ENCODE results near the gene NFIC. TPM values are rescaled to one million over a fixed set of nuclear protein-coding genes. Genes with fewer than 3 reads are reported as not detected.

The NFIC gene
- polyA plus RNA-seq, 2 of the 4 experiments (the other 2 are of a cell fraction), result 2.6 to 34.9 TPM

GRCh38 chr19:3515891-3516422 lies 149.6 kb downstream of the NFIC start:
- H3K4me2 ChIP-seq, result no peak overlapping the region
- H3K9me3 ChIP-seq, result no peaks in the 10 kb centered on the region
- DNase-seq (ENCODE audit: low read depth in 1 of 2, low spot score in 1 of 2) (no peak), FAIRE-seq (no peak), ATAC-seq (no peak)
- ChIA-PET CTCF (interaction anchor here (0.9 to 3.2 kb wide), 2 partner anchors 11 to 29 kb away, joined by 3 to 12 read pairs; no protein-coding TSS in a partner anchor), POLR2A (no interaction called here)
- 88% methylated on average over 7 of the region's 15 CpGs for WGBS (ENCODE audit: missing lambda C conversion rate)
- TF ChIP-seq BHLHE40 (IDR thresholded peaks at IDR 0.05; ENCODE audit: low read depth, low read length) (no peak), PBX3 (IDR thresholded peaks at IDR 0.05) (no peak), BCL3 (IDR thresholded peaks at IDR 0.05) (no peak), RFX5 (IDR thresholded peaks at IDR 0.05) (no peak)
- H3K4me1 ChIP-seq, result peaks cover 13% of the 10 kb centered on the region; the same call in 2 of the 3 replicates
- H3K27ac ChIP-seq, result no peak overlapping the region
- H3K4me3 ChIP-seq, result no peak overlapping the region

- ATAC-seq (no peak; a peak in 1 of 6 replicates), FAIRE-seq (no peak), DNase-seq (ENCODE audit: low read depth in 1 of 2, low spot score in 1 of 2) (no peak)
- Histone ChIP-seq H3K27ac (no peak overlapping the region; a peak in 1 of 6 replicates), H3K4me3 (no peak overlapping the region), H3K4me2 (no peak overlapping the region), H3K4me1 (peaks cover 13% of the 10 kb centered on the region; the same call in 2 of the 3 replicates), H3K9me3 (no peaks in the 10 kb centered on the region)
- ChIA-PET CTCF (interaction anchor here (0.6 to 3.2 kb wide), 6 partner anchors 10 to 208 kb away, joined by 3 to 12 read pairs (median 3); no protein-coding TSS in a partner anchor), POLR2A (no interaction called here)
- TF ChIP-seq RNF2 (IDR thresholded peaks at IDR 0.05; ENCODE audit: borderline replicate concordance, low read depth) (no peak), RCOR1 (IDR thresholded peaks at IDR 0.05; ENCODE audit: low read depth, low read length) (no peak), JUN (IDR thresholded peaks at IDR 0.05) (no peak), FOSL2 (IDR thresholded peaks at IDR 0.05) (no peak), FOSL2 (CRISPR knock-in tag; IDR thresholded peaks at IDR 0.05) (no peak), CBX8 (IDR thresholded peaks at IDR 0.05) (no peak), MAX (IDR thresholded peaks at IDR 0.05) (no peak; the same call in 1 of the 2 replicates), CHD4 (IDR thresholded peaks at IDR 0.05; ENCODE audit: borderline replicate concordance) (no peak), EHF (CRISPR knock-in tag; IDR thresholded peaks at IDR 0.05) (no peak), CEBPB (IDR thresholded peaks at IDR 0.05) (no peak), NFE2L2 (conservative IDR thresholded peaks at IDR 0.05; ENCODE audit: low read length) (no peak), RAD21 (conservative IDR thresholded peaks at IDR 0.05 in 1 of 2, IDR thresholded peaks at IDR 0.05 in 1 of 2) (no peak), POLR2A (IDR thresholded peaks at IDR 0.05; ENCODE audit: low read length) (no peak), TFCP2L1 (CRISPR knock-in tag; IDR thresholded peaks at IDR 0.05) (no peak), ZNF302 (CRISPR knock-in tag; IDR thresholded peaks at IDR 0.05) (no peak), RARB (CRISPR knock-in tag; IDR thresholded peaks at IDR 0.05) (no peak), TP53 (CRISPR knock-in tag; IDR thresholded peaks at IDR 0.05) (no peak), BHLHE40 (IDR thresholded peaks at IDR 0.05; ENCODE audit: low read depth, low read length) (no peak), EP300 (IDR thresholded peaks at IDR 0.05) (no peak)
- WGBS (ENCODE audit: missing lambda C conversion rate), result 57% methylated on average over 8 of the region's 15 CpGs
Measured at GRCh38 chr19:3516675-3517207, 150.4 kb downstream of the NFIC start.

- H3K4me3 ChIP-seq, result no peak overlapping the region
- ATAC-seq (no peak), DNase-seq (ENCODE audit: low read depth in 1 of 2, low spot score in 1 of 2) (no peak), FAIRE-seq (no peak)
- CTCF ChIA-PET, result interaction anchor here (1.0 to 3.2 kb wide), 5 partner anchors 11 to 68 kb away, joined by 3 to 12 read pairs (median 3); partner anchors contain the start of gene GIPC3
- H3K4me1 ChIP-seq, result peaks cover 13% of the 10 kb centered on the region; the same call in 2 of the 3 replicates
- H3K4me2 ChIP-seq, result 0 out of 3 replicates have a peak overlapping the region, but pooled peaks have one; percentile 2
- 91% methylated on average over 2 of the region's 2 CpGs for WGBS (ENCODE audit: missing lambda C conversion rate)
- H3K27ac ChIP-seq, result no peak overlapping the region
- no peaks in the 10 kb centered on the region for H3K9me3 ChIP-seq
- POLR2A ChIA-PET, result interaction anchor here (0.6 kb wide), 1 partner anchor 478 kb away, joined by 3 read pairs; no protein-coding TSS in a partner anchor
- no peak for TF ChIP-seq NFE2L2 (conservative IDR thresholded peaks at IDR 0.05; ENCODE audit: low read length)
- TF ChIP-seq HOXB5 (CRISPR knock-in tag; IDR thresholded peaks at IDR 0.05), result no peak
- TF ChIP-seq ZNF302 (CRISPR knock-in tag; IDR thresholded peaks at IDR 0.05), result no peak
- no peak for TF ChIP-seq RCOR1 (IDR thresholded peaks at IDR 0.05; ENCODE audit: low read depth, low read length)
- no peak for TF ChIP-seq FOSL2 (IDR thresholded peaks at IDR 0.05)
- TF ChIP-seq FOSL2 (CRISPR knock-in tag; IDR thresholded peaks at IDR 0.05), result no peak
- TF ChIP-seq USF2 (IDR thresholded peaks at IDR 0.05), result no peak
- no peak for TF ChIP-seq ZC3H11A (IDR thresholded peaks at IDR 0.05)
- no peak for TF ChIP-seq TP53 (CRISPR knock-in tag; IDR thresholded peaks at IDR 0.05)
- TF ChIP-seq PHF8 (IDR thresholded peaks at IDR 0.05; ENCODE audit: borderline replicate concordance, low read depth), result no peak
- TF ChIP-seq NR3C1 (IDR thresholded peaks at IDR 0.05), result no peak
- no peak for TF ChIP-seq CHD4 (IDR thresholded peaks at IDR 0.05; ENCODE audit: borderline replicate concordance)
- TF ChIP-seq ATOH8 (CRISPR knock-in tag; IDR thresholded peaks at IDR 0.05; ENCODE audit: low read depth), result no peak
- no peak for TF ChIP-seq NPAS2 (CRISPR knock-in tag; IDR thresholded peaks at IDR 0.05; ENCODE audit: borderline replicate concordance)
Measured at GRCh38 chr19:3517638-3518037, 151.3 kb downstream of the NFIC start.

All from A549 (cell line).